Kidney glomerular epithelial cell (primary cell): ENCODE results near the gene CMTR2.
A peak's percentile ranks its signal among the peaks of the same experiment; 100 is the strongest.
"Not testable (repeated sequence)": the region's sequence is repeated elsewhere in the genome, so short reads cannot be mapped to it uniquely, and the experiment has no call there.

ENCODE experiments used
- DNase-seq: peaks from one replicate; lab custom pipeline; 2025; lab: John Stamatoyannopoulos, UW

The CMTR2 gene, protein sequence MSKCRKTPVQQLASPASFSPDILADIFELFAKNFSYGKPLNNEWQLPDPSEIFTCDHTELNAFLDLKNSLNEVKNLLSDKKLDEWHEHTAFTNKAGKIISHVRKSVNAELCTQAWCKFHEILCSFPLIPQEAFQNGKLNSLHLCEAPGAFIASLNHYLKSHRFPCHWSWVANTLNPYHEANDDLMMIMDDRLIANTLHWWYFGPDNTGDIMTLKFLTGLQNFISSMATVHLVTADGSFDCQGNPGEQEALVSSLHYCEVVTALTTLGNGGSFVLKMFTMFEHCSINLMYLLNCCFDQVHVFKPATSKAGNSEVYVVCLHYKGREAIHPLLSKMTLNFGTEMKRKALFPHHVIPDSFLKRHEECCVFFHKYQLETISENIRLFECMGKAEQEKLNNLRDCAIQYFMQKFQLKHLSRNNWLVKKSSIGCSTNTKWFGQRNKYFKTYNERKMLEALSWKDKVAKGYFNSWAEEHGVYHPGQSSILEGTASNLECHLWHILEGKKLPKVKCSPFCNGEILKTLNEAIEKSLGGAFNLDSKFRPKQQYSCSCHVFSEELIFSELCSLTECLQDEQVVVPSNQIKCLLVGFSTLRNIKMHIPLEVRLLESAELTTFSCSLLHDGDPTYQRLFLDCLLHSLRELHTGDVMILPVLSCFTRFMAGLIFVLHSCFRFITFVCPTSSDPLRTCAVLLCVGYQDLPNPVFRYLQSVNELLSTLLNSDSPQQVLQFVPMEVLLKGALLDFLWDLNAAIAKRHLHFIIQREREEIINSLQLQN

DNA sequence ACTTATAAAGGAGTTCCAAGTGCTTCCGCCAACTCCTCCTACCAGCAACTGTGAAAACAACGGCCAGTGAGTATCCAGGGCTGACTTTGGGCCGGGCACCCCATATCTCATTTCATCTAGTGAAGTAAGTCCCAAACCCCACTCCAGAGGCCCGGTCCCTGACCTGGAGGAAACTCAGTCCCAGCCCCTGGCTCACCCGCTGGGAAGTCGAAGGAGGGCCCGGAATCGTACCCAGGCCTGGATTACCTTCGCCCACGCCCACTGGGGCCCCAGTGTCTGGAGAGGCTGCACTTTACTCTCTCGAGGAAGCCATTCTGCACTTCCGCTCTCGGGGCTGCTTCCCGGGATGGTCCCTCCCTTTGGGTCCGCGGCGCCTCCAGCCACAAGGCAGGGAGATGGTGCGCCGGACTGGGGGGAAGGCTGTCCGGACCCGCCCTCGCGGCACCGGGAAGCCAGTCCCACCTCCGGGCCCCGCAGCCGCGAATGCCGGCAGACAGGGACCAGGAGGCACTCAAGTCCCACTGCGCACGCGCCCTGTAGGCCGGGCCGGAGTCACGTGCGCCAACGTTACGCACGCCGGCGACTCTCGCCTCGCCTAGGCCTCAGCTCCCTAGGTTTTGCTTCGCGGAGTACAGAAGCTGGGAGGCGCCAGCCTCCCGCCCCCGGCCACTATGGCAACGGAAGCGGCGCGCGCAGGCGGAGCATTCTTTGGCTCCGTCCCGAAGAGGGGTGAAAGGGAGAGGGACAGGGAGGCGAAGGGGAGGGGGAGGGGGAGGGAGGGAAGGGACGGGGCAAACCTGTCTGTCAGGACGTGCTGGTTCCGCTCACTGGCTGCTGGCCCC lies at the start of gene CMTR2:
TSS of gene CMTR2 (minus strand) at position 513 of the 842 bp plus-strand sequence. CDS start 3,482 bp downstream, outside the sequence.
- DNase-seq = peak; percentile 85

DNA sequence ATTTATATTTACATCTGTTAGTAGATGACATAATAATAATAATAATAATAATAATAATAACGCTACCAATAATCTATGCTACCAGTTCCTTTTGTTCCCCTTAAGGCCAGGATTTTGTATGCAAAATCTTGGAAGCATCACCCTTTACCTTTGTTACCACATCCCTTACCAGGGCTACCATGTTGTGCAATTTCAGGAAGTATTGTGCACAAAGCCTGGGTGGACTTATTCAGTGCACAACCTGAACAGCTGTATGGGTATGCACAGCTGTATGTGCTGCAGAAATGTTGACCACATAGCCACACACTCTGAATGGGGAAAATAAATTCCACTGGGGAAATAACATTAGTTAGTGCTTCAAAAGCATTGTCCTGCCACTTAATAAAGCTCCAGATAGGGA lies 49.4 kb upstream of the CMTR2 start:
- DNase-seq = no peak

DNA sequence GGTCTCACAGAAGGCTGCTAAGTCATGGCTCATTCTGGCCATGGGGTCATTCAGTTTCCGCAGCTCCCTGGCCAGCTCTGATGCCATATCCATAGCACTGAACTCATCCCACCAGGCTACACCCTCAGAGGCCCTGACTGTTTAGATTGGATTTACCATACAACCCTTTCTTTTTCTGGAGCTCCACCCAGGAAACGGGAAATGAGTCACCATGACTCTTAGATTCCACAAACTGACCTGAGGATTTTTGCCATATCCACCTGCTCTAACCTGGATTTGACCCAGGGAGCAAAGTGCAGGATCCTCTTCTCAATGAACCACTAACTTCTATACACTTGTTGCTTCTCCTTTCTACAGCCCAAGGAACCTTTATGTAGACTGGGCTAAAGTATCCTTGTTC lies 49.0 kb upstream of the CMTR2 start:
- no peak for DNase-seq

DNA sequence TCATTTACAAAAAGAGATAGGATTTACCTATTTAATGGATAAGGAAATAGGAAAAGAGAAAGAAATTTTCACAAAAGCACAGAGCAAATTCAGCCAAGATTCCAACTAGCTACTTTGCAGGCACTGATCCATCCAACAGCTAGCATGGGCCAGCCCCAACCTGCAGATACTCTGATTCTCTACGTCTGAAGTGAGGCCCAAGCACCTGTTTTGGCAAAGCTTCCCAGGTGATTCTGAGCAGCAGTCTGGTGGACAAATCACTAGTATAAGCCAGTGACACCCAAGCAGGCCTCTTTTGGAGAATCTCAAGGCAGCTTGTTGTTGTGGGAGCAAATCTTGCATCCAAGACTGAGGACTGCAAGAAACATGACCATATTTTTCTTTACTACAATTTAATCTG lies 48.4 kb upstream of the CMTR2 start:
- no peak for DNase-seq

DNA sequence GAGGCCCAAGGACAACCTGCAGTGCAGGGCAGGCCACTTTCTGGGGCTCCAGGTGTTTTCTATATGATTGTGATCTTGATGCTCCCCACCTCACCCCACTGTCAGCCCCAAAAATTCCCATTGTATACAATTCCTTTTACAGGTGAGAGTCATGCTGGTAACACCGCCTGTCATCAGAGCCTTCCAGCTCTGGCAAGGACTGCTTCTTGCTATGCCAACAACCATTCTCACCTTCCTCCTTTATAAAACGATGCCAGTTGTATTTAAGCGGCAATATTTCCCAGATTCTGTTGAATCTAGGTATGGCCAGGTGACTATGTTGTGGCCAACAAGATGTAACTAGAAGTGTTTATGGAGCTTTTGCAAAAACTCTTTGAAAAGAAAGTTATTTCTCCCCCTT lies 38.9 kb upstream of the CMTR2 start:
- no peak for DNase-seq

DNA sequence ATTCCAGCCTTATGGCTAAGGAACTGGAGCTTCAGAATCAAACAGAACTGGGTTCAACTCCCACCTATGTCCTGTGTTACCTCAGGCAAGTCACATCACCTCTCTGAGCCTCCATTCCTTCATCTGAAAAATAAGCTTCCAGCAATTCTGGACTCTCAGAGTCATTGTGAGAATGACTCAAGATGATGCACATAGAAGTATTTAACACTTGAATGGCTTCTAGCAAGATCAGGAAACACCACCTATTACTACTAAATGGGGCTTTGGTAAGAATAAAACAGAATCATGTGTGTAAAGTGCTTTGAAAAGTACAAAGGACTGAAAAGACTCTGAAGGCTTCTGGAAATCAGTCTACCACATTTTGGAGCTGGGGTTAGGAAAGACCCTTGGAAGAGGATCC lies 38.5 kb upstream of the CMTR2 start:
- peak; percentile 1 for DNase-seq

DNA sequence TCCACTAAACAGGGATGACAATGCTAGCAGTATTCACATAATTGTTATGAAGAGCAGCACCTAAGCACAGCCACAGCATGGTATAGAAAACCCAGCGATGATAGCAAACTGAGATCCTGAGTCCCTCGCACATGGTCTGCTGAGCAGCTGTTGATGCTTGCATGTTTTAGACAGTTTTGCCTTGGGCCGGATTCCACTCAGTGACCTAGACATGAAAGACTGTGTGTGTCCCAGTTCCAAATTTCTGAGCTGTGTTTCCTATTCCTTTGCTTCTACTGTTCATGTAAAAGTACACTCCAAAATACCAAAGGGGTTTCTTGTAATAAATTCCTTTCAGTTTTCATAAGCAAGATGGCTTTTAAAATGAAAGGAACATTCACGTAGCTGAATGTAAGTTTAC lies 30.8 kb upstream of the CMTR2 start:
- no peak for DNase-seq

DNA sequence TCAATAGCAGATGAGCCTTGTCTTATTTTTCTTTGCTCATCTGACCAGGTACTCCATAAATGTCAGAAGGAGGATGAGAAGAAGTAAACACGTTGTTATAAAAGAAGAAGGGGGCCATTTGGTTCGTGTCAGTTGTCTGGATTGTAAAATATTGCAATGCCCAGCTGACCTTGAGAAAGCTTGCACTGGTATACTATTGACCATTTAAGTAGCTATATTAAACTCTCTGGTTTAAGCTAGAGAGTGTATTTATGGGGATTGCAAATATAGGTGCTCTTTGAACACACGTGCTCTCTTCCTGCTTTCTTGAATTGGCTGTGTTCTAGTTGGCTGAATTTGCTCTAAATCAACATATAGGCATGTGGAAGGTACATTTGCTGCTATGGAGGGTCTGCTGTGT lies 26.1 kb upstream of the CMTR2 start:
- DNase-seq = no peak

DNA sequence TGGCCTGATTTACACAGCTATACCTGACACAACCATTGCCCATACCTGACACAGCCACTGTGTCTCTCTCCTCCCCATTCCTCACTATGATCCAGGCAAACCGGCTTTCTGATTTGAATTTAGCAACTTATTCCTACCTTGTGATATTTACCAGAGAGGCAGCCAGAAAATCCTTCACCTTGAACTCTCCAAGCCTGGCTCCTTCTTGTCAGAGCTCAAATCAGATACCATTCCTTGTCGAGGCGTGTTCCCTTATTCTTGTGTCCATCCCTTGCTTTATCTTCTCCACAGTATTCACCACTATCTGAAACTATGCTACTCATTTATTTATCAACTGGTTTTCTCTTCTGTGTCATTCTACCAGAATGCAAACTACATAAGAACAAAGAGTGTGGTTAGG lies 24.4 kb upstream of the CMTR2 start:
- DNase-seq = not testable (repeated sequence)

DNA sequence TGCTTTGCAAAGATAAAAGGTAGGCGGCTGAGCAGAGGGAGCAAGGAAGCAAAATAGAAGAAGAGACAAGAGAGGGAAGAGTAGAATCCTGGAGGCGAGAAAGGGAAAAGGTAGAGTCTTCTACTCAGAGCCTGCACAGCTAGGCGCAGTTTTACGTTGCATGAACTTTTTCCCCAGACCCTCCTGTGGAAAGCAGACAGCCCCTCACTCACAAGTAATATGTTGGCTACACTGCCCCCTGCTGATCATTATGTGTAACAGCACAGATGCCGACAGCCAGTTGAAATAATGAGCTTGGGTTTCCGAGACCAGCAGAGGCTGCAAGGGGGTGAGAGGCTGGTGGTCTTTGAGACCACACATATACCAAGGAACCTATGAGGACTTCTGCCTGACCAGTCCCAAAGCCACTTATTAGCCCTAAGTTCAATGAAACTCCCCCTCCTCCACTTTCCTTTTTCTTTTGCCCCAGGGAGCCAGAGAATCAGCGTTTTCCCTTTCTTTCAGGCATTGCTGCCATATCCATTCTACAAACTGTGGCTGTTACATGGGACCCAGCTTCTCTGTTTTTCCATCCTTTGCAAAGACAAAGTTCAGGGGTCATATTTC lies 22.5 kb upstream of the CMTR2 start:
- DNase-seq = no peak

DNA sequence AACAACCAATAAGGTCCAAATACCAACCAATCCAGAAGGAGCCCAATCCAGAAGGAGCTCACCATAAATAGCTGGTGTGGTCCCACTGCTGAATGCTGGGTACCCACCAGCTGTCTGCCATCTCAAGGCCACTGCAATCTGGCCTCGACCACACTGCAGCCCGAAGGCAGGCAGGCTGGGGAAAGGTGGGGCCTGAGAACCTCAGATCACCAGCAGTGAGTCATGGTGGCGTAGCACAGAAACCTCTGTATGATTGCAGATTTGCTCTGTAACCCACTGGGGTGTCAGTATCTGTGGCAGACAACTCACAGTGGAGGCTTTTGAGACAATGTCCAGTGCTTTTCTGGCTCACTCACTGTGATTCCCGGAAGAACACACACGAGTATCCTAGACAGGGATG lies 14.7 kb upstream of the CMTR2 start:
- no peak for DNase-seq

DNA sequence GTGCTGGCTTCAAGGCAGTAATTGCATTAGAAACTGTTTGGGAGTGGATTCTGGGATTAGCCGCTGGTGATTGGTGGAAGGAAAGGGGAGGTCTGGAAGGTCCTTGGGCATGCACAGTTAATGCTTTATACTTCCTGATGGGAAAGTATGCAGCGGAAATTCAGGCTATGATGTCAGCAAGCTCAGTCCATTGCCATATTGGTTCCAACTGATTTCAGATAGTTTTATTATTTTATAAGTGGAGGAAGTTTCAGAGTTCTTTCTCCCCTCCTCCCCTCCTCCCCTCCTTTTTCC lies 8.1 kb upstream of the CMTR2 start:
- DNase-seq = no peak

DNA sequence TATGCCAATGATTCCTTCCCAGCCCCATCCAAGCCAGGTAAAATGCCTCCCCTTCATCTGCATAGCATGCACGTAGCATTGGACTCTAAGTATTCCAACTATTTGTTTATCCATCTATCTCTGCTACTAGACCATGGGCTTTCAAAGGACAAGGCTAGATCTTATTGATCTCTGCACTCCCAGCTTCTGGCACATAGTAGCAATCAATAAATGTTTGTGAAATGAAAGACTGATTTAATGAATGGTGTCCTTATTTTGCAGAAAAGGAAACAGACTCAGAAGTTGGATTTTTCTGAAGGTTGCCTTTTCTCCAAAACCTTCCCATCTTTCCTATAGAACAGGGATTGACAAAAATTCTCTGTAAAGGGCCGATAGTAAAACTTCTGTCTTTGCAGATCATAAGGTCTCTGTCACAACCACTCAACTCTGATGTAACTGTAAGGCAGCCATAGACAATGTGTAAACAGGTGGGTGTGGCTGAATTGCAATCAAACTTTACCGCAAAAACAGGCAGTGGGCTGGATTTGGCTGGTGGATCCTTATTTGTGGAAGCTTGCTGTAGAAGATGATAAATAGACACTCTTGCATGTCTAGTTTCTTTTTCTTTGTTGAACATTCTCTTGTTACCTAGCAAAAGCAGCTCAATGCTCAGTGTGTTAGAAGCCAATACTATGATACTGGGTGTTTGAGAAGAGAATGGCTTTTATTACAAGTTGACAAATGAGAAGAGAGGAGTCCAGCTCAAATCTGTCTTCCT lies 7.6 kb upstream of the CMTR2 start:
- DNase-seq = no peak

DNA sequence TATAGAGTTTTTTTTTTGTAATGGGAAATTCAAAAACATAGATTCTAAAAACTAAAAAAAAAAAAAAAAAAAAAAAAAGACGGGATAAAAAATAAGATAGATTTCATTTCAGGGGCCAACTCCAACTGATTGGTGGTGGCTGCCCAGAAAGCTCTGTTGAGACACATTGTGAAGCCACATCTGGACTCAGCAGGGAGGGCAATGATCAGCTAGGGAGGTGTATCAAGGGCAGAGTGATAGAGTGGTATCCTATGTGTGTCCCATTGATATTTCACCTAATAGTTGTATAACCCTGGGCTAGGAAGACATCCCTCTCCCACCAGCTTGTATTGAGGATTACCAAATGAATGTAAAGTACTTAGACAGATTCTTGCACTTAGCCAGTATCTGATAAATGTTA lies 6.7 kb upstream of the CMTR2 start:
- no peak for DNase-seq

DNA sequence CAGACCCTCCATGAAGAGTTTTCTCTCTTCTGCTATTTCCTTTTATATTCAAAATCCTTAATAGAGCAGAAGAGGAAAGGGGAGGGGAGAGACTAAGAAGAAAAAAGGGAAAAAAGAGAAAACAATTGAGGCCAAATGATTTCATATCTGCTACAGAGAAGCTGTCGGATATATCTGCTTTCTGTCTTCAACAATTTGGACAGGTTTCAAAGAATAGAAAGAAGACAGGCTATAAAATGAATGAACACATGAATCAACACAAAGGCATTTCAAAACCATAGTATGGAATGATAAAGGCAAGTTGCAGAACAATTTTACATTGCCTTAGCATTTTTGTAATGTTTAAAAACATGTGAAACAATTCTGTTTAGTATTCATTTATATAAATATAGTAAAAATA lies 4.7 kb upstream of the CMTR2 start:
- DNase-seq = no peak

DNA sequence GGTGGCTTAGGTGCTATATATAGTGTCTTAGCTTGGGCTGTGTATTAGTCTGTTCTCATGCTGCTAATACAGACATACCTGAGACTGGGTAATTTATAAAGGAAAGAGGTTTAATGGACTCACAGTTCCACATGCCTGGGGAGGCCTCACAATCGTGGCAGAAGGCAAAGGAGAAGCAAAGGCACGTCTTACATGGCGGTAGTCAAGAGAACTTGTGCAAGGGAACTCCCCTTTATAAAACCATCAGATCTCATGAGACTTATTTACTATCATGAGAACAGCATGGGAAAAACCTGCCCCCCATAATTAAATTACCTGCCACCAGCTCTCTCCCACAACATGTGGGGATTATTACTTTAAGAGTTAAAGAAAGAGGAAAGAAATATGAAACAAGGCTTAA lies 2.9 kb upstream of the CMTR2 start:
- DNase-seq = not testable (repeated sequence)

DNA sequence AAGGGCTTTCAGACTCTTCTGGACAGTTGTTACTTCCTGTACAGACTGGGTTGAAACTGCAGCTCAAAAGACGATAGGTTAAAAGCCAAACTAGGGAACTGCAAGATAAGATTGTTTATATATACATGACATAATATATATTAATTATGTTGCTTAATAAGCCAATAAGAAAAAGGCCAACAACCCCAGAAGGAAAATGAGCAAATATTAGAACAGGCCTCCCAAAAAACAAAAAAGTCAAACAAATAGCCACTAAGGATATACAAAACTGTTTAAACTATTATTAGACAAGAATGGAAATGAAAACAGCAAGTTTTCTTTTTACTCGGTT lies 495 bp upstream of the CMTR2 start:
- no peak for DNase-seq

DNA sequence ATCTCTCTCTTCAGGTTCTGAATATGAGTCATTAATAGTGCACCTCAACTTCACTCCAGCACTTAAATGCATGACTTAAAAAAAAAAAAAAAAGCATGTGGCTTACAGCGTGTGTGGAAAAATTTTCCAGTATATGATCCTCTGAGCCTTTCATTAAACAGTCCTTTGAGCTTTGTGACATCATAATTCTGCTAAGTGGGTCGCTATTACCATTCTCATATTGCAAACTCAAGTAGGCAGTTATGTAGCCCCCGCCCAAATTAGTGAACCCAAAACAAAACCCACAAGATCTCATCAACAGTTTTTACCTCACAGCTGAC lies 672 bp downstream of the CMTR2 start:
- no peak for DNase-seq

DNA sequence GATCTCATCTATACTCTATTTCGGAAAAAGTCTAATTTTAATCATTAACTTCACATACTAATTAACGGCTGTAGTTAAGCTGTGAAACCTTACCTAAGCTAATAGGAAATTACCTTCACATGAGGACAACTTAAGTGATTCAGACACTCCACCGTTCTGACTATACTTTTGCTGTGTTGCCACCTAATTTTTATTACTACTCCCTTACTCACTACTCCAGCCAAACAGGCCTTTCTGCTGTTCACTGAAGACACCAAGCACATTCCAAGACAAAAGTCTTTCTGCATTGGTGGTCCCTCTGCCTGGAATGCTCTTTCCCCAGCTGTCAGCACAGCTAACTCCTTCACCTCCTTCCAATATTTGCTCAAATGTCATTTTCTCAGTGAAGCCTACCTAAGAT lies 1.3 kb downstream of the CMTR2 start:
- DNase-seq = peak; percentile 3

DNA sequence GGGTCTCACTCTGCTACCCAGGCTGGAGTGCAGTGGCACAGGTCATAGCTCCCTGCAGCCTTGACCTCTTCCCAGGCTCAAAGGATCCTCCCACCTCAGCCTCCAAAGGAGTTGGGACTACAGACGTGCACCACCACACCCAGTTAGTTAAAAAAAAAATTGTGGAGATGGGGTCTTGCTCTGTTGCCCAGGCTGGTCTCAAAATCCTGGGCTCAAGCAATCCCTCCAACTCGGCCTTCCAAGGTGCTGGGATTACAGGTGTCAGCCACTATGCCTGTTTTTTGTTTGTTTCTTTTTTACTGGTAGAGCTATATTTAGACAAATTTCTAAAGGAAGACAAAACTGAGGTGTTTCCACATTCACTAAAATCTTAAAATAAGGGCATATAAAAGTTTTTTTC lies 1.7 kb downstream of the CMTR2 start:
- DNase-seq = no peak

DNA sequence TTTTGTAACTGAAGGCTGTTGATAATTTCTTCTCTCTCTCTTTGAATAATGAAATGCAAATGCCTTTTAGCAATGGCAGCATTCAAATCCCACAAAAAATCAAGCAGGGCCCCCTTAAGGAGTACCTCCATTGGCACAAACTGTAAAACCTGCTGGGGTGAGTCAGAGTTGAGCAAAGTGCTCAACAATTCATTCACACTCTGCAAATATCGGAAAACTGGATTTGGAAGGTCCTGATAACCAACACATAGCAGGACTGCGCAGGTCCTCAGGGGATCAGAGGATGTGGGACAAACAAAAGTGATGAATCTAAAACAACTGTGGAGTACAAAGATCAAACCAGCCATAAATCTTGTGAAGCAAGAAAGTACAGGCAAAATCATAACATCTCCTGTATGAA lies 5.6 kb downstream of the CMTR2 start:
- DNase-seq = no peak

DNA sequence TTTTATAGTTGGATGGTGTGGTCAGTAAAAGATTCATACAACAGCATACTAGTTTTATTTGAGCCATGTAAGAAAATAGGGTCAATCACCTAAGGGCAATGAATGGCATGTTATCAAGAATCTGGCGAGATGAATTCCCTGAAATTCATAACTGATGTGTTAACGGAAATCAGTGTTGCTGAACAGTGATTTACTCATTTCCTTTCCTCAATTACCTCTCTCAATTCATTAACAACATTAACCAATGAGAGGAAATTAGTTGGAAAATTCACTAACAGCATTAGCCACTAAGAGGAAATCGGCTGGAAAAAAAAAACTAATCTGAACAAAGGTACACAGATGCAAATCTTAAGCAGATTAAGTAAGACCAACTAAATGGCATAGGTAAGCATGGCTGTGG lies 6.3 kb downstream of the CMTR2 start:
- no peak for DNase-seq
